ENCODE data around the gene TOMM70.

The TOMM70 gene

DNA sequence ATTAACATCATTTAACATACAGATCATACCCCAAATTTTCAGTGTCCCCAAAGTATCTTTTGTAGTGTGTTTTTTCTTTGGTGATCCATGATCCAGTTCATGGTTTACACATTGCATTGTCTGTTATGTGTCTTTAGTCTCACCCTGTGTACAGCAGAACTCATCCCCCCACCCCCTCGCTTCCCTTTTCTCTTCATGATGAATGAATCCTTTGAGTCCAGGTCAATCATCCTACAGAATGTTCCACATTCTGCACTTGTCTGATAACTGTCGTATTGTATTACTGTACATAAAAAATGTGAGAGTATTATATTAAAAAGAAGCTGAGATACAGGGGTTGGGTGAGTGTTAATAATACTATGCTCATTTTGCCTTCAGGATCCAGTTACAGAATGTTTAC is 80.9 kb downstream of the TOMM70 start:
- DNase-seq: no peak

DNA sequence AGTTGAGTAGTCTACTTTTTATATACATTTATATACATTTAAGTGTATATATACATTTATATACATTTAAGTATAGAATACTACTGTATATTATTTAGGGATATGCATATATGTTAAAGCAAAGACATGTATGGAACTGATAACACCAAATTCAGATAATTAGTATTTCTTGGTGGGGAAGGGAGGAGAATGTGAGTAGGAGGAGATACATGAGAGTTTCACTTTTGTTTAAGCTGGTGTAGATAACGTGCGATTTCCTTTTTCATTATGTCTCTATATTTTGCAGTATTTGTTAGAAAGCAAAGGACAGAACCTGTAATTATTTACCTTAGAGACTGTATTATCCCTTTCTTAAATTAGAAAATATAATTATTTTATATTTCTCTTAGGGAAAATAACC is 83.0 kb downstream of the TOMM70 start:
- DNase-seq: peak; percentile 7

DNA sequence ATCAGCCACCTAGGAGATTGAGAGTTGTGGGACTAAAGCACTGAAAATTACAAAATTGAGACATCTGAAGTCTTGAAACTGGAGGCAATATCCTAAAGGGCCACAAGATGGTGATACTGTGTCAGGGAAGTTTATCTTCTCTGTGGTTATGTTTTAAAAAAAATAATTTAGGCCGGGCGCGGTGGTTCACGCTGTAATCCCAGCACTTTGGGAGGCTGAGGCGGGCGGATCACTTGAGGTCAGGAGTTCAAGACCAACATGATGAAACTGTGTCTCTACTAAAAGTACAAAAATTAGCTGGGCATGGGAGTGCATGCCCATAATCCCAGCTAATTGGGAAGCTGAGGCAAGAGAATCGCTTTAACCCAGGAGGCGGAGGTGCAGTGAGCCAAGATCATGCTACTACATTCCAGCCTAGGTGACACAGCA is 84.2 kb downstream of the TOMM70 start:
- DNase-seq: peak; percentile 60
